Tibial artery (tissue), 4 donors: Measurements from ENCODE around the gene BPIFB4.
"Not testable (repeated sequence)": the region's sequence is repeated elsewhere in the genome, so short reads cannot be mapped to it uniquely, and the experiment has no call there.

Experiments used
- DNase-seq, 2 donors: peaks; one replicate each; pipeline ENCODE4 v3.0.0-alpha.2; 2019
- H3K27ac ChIP-seq, 2 donors: fragments of 200-600 bp; sonication (generic) in 1 of 2; 1 replicate in 1 of 2; 2 replicates in 1 of 2; pipeline ENCODE4 v1.5.1; 2018 to 2019; ENCODE audit warnings: mild to moderate bottlenecking in 1 of 2
- H3K27me3 ChIP-seq, 2 donors: fragments of 200-600 bp; sonication (generic) in 1 of 2; one replicate each; pipeline versions ENCODE4 v1.5.1 to v1.6.0; 2016 to 2019
- H3K36me3 ChIP-seq, 3 donors: fragments of 200-600 bp; sonication (generic) in 2 of 3; one replicate each; pipeline ENCODE4 v1.5.1; 2016 to 2019; ENCODE audit warnings: mild to moderate bottlenecking in 2 of 3
- H3K4me1 ChIP-seq, 4 donors: fragments of 200-600 bp; sonication (generic) in 2 of 4; 1 replicate in 3 of 4; 2 replicates in 1 of 4; pipeline ENCODE4 v1.5.1; 2016 to 2019
- H3K4me3 ChIP-seq, 2 donors: fragments of 200-600 bp; sonication (generic) in 1 of 2; 1 replicate in 1 of 2; 2 replicates in 1 of 2; pipeline ENCODE4 v1.5.1; 2018 to 2019; ENCODE audit warnings: mild to moderate bottlenecking in 2 of 2
- H3K9me3 ChIP-seq, 3 donors: fragments of 200-600 bp; sonication (generic) in 1 of 3; one replicate each; pipeline ENCODE4 v1.5.1; 2016 to 2019
- intact Hi-C: fragments of 100-400 bp; cut with DNase I; formaldehyde crosslinking; loops from one replicate; pipeline ENCODE4 v1.15.0; 2023; ENCODE audit warnings: low total_unique reads
- TF ChIP-seq, protein P1 (sequence below), 2 experiments: fragments of 200-600 bp in 1 of 2; fragments of 450-650 bp in 1 of 2; IDR thresholded peaks; one replicate each; pipeline ENCODE4 v1.5.1; 2017 to 2019; ENCODE audit warnings: antibody characterized with exemption in 2 of 2, mild to moderate bottlenecking in 1 of 2, moderate library complexity in 1 of 2

The BPIFB4 gene

DNA sequence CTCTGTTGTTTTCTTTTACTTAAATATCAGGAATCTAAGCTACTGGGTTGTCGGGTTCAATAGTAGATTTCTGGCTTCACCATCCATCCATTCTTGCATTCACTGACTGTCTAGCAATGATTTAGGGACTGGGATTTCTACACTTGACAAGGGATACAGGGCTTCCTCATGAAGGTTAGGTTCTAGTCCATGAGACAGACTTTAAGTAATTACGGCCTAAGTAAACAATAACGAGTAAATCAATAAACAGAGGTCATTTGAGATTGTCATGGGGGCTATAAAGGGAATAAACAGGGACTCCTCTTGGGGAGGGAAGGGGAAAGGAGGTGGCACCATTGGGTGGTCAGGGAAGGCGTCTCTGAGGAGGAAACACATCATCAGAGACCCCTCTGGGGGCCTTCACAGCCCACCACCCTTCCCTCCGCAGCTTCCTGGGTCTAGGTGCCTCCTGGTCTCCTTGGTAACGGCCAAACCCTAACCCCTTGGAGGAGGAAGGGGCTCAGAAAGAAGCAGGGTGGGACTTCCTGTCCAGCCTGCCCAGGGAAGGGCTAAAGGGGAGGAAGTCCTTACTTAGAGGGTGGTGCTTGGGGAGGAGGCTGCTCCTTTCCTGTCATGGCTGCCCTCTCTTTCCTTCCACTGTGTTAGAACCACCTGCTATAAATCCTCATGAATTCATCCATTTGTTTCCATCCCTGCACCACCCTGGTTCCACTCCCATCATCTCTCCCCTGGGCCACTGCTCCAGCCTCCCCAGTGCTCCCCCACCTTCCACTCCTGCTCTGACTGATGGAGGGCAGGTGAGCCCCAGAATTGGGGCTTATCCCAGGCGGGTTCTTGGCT, 33.3 kb downstream of the BPIFB4 start:
- Histone ChIP-seq H3K4me3 (no peak overlapping the region), H3K36me3 (no peaks in the 10 kb centered on the region), H3K27me3 (peaks cover 0 to 14% of the 10 kb centered on the region in 2 donors), H3K4me1 (no peaks in the 10 kb centered on the region), H3K27ac (no peak overlapping the region), H3K9me3 (no peaks in the 10 kb centered on the region)
- intact Hi-C loops = no loop called here
- no peak for DNase-seq
- TF ChIP-seq, protein P1, sequence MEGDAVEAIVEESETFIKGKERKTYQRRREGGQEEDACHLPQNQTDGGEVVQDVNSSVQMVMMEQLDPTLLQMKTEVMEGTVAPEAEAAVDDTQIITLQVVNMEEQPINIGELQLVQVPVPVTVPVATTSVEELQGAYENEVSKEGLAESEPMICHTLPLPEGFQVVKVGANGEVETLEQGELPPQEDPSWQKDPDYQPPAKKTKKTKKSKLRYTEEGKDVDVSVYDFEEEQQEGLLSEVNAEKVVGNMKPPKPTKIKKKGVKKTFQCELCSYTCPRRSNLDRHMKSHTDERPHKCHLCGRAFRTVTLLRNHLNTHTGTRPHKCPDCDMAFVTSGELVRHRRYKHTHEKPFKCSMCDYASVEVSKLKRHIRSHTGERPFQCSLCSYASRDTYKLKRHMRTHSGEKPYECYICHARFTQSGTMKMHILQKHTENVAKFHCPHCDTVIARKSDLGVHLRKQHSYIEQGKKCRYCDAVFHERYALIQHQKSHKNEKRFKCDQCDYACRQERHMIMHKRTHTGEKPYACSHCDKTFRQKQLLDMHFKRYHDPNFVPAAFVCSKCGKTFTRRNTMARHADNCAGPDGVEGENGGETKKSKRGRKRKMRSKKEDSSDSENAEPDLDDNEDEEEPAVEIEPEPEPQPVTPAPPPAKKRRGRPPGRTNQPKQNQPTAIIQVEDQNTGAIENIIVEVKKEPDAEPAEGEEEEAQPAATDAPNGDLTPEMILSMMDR (IDR thresholded peaks at IDR 0.05) = no peak

DNA sequence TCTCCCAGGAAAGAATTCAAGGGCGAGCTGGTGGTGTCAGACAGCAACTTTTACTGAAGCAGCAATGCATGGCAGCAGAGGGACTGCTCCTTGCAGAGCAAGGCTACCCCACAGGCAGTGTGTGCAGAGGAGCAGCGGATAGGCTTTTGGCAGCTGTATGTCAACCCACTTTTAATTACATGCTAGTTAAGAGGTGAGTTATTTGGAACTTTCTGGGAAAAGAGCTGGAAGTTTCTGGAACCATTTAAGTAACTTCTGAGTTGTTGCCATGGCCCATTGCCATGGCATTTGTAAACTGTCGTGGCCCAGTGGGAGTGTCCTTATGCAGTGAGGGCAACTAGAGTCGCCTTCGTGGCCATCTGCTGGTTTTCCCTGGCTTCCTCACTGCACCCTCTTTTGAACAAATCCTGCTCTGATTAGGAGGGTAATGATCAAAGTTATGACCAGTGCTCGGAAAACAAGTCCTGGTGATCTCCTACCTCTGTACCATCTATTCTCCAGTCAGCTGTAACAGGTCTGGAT, 34.0 kb downstream of the BPIFB4 start:
- Histone ChIP-seq H3K4me3 (no peak overlapping the region), H3K9me3 (no peaks in the 10 kb centered on the region), H3K27me3 (peaks cover 0 to 14% of the 10 kb centered on the region in 2 donors), H3K36me3 (no peaks in the 10 kb centered on the region), H3K4me1 (no peaks in the 10 kb centered on the region), H3K27ac (no peak overlapping the region)
- DNase-seq = no peak
- intact Hi-C loops = no loop called here
- TF ChIP-seq, protein P1 (IDR thresholded peaks at IDR 0.05) = no peak

DNA sequence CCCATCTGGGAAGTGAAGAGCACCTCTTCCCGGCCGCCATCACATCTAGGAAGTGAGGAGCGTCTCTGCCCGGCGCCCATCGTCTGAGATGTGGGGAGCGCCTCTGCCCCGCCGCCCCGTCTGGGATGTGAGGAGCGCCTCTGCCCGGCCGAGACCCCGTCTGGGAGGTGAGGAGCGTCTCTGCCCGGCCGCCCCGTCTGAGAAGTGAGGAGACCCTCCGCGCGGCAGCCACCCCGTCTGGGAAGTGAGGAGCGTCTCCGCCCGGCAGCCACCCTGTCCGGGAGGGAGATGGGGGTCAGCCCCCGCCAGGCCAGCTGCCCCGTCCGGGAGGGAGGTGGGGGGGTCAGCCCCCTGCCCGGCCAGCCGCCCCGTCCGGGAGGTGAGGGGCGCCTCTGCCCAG, 36.1 kb downstream of the BPIFB4 start:
- H3K4me1 ChIP-seq, H3K4me3 ChIP-seq, intact Hi-C loops, H3K9me3 ChIP-seq, H3K27ac ChIP-seq, DNase-seq, H3K36me3 ChIP-seq: not testable (repeated sequence)
- peaks cover 0 to 14% of the 10 kb centered on the region in 2 donors for H3K27me3 ChIP-seq

DNA sequence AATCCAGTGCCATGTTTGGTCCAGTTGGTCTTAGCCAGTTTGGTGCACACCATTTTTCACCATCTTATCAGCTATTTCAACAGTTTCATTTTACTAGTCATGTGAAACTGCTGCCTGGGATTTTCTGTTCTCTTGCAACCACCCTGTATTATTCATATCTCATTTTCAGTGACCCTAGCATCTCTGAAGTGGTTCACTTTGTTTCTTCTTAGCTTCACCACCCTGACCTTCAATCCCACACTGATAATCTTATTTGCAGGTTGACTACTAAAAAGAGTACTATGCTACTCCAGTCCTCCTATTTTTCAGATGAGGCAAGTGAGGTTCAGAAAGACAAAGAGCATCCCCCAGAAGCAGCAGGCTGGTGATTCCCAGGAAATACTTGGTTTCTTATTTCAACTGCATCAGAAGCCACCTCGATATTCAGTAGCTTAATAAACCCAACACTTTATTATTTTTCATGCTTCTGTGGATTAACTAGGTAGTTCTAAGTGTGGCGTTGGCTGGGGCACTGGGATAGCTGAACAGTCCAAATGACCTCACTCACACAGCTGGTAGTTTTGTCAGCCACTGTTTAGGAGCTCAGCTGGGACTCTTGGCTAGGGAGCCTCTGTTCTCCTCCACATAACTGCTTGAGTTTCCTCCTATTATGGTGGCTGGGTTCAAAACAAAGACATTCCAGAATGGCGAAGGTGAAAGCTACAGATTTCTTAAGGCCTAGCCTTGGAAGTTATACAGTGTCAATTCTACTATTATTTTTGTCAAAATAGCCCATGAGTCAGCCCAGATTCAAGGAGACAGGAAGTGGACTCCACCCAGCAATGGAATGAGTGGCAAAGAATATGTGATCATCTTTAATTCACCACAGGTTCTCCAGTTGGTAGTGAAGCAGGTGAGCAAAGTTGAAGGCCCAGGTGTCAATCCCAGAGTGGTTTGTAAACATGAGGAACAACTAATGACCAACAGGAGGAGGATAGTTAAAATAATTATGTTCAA, 40.6 kb downstream of the BPIFB4 start:
- Histone ChIP-seq H3K27ac (no peak overlapping the region), H3K36me3 (no peaks in the 10 kb centered on the region), H3K4me1 (no peaks in the 10 kb centered on the region), H3K4me3 (no peak overlapping the region), H3K9me3 (no peaks in the 10 kb centered on the region), H3K27me3 (no peaks in the 10 kb centered on the region)
- TF ChIP-seq, protein P1 (IDR thresholded peaks at IDR 0.05) = no peak
- intact Hi-C loops = no loop called here
- DNase-seq = no peak

DNA sequence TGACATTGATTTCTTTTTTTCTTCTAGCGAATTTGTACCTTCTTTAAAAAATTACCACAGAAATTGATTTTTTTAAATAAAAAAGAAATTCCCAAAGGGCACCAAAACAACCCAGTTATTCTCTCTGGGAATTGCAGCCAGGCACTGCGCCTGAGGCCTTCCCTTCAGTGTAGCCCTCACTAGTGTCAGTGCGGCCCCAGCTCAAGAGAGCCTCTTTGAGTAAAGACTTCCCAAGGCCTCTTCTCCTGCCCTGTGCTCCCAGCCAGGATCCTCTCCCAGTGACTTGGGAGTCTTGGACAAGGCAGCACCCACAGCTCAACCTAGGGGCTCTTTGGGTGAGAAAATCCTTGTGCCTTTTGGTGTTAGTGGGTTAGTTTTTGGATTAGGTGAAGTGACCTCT, 41.5 kb downstream of the BPIFB4 start:
- H3K36me3 ChIP-seq = no peaks in the 10 kb centered on the region
- TF ChIP-seq, protein P1 (IDR thresholded peaks at IDR 0.05) = no peak
- H3K4me3 ChIP-seq = no peak overlapping the region
- no peak overlapping the region for H3K27ac ChIP-seq
- intact Hi-C loops = no loop called here
- DNase-seq = no peak
- no peaks in the 10 kb centered on the region for H3K9me3 ChIP-seq
- H3K27me3 ChIP-seq = no peaks in the 10 kb centered on the region
- H3K4me1 ChIP-seq = no peaks in the 10 kb centered on the region

DNA sequence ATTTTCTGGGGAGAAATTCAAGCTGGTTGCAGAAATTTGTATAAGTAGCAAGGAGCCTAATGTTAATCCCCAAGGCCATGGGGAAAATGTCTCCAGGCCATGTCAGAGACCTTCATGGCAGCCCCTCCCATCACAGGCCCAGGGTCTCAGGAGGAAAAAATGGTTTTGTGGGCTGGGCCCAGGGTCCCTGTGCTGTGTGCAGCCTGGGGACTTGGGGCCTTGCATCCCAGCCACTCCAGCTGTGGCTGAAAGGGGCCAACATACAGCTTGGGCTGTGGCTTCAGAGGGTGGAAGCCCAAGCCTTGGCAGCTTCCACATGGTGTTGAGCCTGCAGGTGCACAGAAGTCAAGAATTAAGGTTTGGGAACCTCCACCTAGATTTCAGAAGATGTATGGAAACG, 42.9 kb downstream of the BPIFB4 start:
- intact Hi-C loops, H3K27ac ChIP-seq: not testable (repeated sequence)

More for the DNA sequence above, 42.9 kb downstream of the BPIFB4 start:
- H3K4me1 ChIP-seq, H3K4me3 ChIP-seq, DNase-seq, H3K36me3 ChIP-seq, H3K27me3 ChIP-seq, H3K9me3 ChIP-seq: not testable (repeated sequence)
